H1 (cell line): ENCODE measurements around the gene RHBDD2. TPM values are rescaled to one million over a fixed set of nuclear protein-coding genes. Genes with fewer than 3 reads are reported as not detected.

Experiments used
- CBX5 ChIP-seq: fragments of 300-800, 300-1000 bp; sonication (generic); IDR thresholded peaks from 2 replicates; pipeline ENCODE4 v1.7.1; 2016; ENCODE audit warnings: antibody characterized with exemption, low read length, low read depth
- CEBPB ChIP-seq: IDR thresholded peaks from 2 replicates; pipeline ENCODE4 v1.6.1; 2012; ENCODE audit warnings: low read depth, low read length
- KDM4A ChIP-seq: IDR thresholded peaks from one replicate; pipeline ENCODE4 v1.7.1; 2012; ENCODE audit warnings: low read depth, mild to moderate bottlenecking, moderate library complexity, low read length, inconsistent platforms; ENCODE audit not compliant: severe bottlenecking
- POLR2AphosphoS5 ChIP-seq: IDR thresholded peaks from 2 replicates; pipeline ENCODE4 v1.6.1; 2011; ENCODE audit warnings: low read depth, low read length
- RBBP5 ChIP-seq: IDR thresholded peaks from 2 replicates; pipeline ENCODE4 v1.7.1; 2012; ENCODE audit warnings: low read depth, mild to moderate bottlenecking, inconsistent platforms, low read length, moderate library complexity, borderline replicate concordance
- RFX5 ChIP-seq: IDR thresholded peaks from 2 replicates; pipeline ENCODE4 v1.6.1; 2011; ENCODE audit warnings: low read depth, low read length, improper control_type of control experiment, borderline replicate concordance
- TBP ChIP-seq: IDR thresholded peaks from 2 replicates; pipeline ENCODE4 v1.6.1; 2011; ENCODE audit warnings: low read depth, low read length, improper control_type of control experiment
- TEAD4 ChIP-seq: IDR thresholded peaks from 2 replicates; pipeline ENCODE4 v1.6.1; 2012; ENCODE audit warnings: low read depth, low read length, inconsistent platforms, mixed read lengths
- YY1 ChIP-seq: IDR thresholded peaks from 2 replicates; pipeline ENCODE4 v1.6.1; 2011; ENCODE audit warnings: low read depth, mild to moderate bottlenecking, low read length
- polyA plus RNA-seq, 7 experiments: library from polyadenylated mRNA; depleted of rRNA in 3 of 7; stranded (reverse) in 5 of 7; unstranded in 2 of 7; fragments of >200 nt in 5 of 7; fragments of 200-250 nt in 2 of 7; gene quantifications; 1 replicate in 5 of 7; 2 replicates in 1 of 7; 4 replicates in 1 of 7; pipeline versions ENCODE4 v1.2.1 to v1.2.3, GENCODE V29; 2011 to 2013; ENCODE audit warnings: missing spikeins in 2 of 7, mixed read lengths in 2 of 7
- total RNA-seq: library from RNA; stranded (reverse); fragmentation: NEBNext Ultra II Directional; extraction: Animal tissue kit (Norgen Biotek cat#: 25700); gene quantifications from 2 replicates; pipeline ENCODE4 v1.2.1, GENCODE V29; 2021
- TF ChIP-seq, protein P1 (sequence below): fragments of 300-600 bp; sonication (generic); IDR thresholded peaks from 2 replicates; pipeline ENCODE4 v1.7.1; 2012; ENCODE audit warnings: low read length, moderate library complexity, mild to moderate bottlenecking, inconsistent platforms; ENCODE audit not compliant: insufficient replicate concordance

Gene RHBDD2
- total and polyA plus RNA-seq, 2 of the 8 experiments (the other 6 are each of a cell fraction or from before 2014, with no cell fraction given): 28.3 to 65.5 TPM

DNA sequence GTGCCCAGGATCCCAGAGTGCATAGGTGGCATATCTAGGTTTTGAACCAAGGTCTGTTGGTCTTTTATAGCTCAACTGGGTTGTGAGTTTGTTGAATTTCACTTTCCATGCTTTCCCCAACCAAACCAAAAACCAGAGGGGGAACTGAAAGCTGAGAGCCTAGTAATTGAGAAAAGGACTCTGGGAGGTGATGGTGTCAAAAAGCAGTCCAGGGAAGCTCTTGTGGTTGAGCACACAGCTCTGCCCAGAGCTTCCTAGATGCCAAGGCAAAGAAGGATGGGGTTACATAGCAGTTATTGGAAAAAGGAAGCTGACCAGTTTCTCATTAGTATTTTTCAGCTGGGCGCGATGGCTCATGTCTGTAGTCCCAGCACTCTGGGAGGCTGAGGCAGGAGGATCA, 46.1 kb downstream of the RHBDD2 start (continued):
- TF ChIP-seq, protein P1, sequence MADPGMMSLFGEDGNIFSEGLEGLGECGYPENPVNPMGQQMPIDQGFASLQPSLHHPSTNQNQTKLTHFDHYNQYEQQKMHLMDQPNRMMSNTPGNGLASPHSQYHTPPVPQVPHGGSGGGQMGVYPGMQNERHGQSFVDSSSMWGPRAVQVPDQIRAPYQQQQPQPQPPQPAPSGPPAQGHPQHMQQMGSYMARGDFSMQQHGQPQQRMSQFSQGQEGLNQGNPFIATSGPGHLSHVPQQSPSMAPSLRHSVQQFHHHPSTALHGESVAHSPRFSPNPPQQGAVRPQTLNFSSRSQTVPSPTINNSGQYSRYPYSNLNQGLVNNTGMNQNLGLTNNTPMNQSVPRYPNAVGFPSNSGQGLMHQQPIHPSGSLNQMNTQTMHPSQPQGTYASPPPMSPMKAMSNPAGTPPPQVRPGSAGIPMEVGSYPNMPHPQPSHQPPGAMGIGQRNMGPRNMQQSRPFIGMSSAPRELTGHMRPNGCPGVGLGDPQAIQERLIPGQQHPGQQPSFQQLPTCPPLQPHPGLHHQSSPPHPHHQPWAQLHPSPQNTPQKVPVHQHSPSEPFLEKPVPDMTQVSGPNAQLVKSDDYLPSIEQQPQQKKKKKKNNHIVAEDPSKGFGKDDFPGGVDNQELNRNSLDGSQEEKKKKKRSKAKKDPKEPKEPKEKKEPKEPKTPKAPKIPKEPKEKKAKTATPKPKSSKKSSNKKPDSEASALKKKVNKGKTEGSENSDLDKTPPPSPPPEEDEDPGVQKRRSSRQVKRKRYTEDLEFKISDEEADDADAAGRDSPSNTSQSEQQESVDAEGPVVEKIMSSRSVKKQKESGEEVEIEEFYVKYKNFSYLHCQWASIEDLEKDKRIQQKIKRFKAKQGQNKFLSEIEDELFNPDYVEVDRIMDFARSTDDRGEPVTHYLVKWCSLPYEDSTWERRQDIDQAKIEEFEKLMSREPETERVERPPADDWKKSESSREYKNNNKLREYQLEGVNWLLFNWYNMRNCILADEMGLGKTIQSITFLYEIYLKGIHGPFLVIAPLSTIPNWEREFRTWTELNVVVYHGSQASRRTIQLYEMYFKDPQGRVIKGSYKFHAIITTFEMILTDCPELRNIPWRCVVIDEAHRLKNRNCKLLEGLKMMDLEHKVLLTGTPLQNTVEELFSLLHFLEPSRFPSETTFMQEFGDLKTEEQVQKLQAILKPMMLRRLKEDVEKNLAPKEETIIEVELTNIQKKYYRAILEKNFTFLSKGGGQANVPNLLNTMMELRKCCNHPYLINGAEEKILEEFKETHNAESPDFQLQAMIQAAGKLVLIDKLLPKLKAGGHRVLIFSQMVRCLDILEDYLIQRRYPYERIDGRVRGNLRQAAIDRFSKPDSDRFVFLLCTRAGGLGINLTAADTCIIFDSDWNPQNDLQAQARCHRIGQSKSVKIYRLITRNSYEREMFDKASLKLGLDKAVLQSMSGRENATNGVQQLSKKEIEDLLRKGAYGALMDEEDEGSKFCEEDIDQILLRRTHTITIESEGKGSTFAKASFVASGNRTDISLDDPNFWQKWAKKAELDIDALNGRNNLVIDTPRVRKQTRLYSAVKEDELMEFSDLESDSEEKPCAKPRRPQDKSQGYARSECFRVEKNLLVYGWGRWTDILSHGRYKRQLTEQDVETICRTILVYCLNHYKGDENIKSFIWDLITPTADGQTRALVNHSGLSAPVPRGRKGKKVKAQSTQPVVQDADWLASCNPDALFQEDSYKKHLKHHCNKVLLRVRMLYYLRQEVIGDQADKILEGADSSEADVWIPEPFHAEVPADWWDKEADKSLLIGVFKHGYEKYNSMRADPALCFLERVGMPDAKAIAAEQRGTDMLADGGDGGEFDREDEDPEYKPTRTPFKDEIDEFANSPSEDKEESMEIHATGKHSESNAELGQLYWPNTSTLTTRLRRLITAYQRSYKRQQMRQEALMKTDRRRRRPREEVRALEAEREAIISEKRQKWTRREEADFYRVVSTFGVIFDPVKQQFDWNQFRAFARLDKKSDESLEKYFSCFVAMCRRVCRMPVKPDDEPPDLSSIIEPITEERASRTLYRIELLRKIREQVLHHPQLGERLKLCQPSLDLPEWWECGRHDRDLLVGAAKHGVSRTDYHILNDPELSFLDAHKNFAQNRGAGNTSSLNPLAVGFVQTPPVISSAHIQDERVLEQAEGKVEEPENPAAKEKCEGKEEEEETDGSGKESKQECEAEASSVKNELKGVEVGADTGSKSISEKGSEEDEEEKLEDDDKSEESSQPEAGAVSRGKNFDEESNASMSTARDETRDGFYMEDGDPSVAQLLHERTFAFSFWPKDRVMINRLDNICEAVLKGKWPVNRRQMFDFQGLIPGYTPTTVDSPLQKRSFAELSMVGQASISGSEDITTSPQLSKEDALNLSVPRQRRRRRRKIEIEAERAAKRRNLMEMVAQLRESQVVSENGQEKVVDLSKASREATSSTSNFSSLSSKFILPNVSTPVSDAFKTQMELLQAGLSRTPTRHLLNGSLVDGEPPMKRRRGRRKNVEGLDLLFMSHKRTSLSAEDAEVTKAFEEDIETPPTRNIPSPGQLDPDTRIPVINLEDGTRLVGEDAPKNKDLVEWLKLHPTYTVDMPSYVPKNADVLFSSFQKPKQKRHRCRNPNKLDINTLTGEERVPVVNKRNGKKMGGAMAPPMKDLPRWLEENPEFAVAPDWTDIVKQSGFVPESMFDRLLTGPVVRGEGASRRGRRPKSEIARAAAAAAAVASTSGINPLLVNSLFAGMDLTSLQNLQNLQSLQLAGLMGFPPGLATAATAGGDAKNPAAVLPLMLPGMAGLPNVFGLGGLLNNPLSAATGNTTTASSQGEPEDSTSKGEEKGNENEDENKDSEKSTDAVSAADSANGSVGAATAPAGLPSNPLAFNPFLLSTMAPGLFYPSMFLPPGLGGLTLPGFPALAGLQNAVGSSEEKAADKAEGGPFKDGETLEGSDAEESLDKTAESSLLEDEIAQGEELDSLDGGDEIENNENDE: no peak
- no peak for TF ChIP-seq CBX5
- TF ChIP-seq TBP: no peak
- no peak for TF ChIP-seq RBBP5
- TF ChIP-seq YY1: no peak
- no peak for TF ChIP-seq TEAD4
- no peak for TF ChIP-seq KDM4A
- TF ChIP-seq RFX5: no peak
- no peak for TF ChIP-seq POLR2AphosphoS5
- no peak for TF ChIP-seq CEBPB
